ENCODE measurements around the gene USP34.

USP34 gene

DNA sequence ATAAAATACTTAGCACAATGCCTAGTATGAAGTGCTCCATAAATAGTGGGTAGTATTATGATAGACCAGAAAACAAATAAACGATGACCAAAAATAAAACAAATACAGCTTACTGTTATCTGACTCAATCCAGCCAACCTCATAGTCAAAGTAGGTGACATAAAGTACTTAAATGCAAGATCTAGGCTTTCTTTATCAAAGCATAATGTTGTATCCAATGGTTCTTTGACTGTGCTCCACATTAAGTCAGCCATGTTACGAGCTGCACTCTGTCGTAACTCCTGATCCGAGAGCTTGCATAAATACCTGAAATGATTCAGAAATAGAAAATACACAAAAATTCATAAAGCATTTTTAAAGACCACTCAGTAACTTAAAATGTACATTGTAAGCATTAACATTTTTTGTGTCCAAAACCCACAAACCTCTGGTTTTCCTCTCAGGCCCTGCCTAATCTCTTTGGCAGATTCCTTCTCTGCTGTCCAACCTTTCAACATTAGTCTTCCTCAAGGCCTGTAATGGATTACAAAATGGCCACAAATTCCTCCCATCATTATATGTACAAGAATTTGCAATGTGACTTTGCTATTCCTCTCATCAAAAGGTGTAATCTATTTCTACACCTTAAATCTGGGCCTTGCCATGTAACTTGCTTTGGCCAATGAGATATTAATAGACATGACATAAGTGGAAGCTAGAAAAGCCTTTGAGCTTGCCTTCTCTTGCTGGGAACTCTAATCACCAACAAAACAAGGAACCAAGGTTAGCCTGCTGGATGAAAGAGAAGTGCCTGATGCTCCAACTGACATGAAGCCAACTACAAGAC is 90.6 kb downstream of the USP34 start:
- Histone ChIP-seq H4K20me1 (ENCODE audit: insufficient read depth, low read length) (no peaks in the 10 kb centered on the region), H3K27ac (ENCODE audit: low read length) (no peak overlapping the region), H3K9me3 (replicated peaks; ENCODE audit: insufficient read depth, low read length) (no peaks in the 10 kb centered on the region), H3K9ac (ENCODE audit: low read length) (no peak overlapping the region), H3K79me2 (ENCODE audit: low read length) (peaks cover 6% of the 10 kb centered on the region; the same call in 1 of the 2 replicates), H3K27me3 (replicated peaks; ENCODE audit: insufficient read depth, low read length) (no peaks in the 10 kb centered on the region), H3K4me3 (ENCODE audit: low read length) (no peak overlapping the region), H3K9me2 (replicated peaks; ENCODE audit: insufficient read depth, low read length) (no peaks in the 10 kb centered on the region), H3K36me3 (replicated peaks; ENCODE audit: insufficient read depth, low read length) (peaks cover 5% of the 10 kb centered on the region; the same call in 1 of the 2 replicates), H2AFZ (ENCODE audit: low read length) (no peak overlapping the region), H3F3A (ENCODE audit: insufficient read depth, low read length) (no peaks in the 10 kb centered on the region), H3K4me1 (ENCODE audit: low read length) (no peaks in the 10 kb centered on the region), H3K4me2 (ENCODE audit: low read depth, low read length) (no peak overlapping the region)
- no peak for DNase-seq
- TF ChIP-seq, protein P1, sequence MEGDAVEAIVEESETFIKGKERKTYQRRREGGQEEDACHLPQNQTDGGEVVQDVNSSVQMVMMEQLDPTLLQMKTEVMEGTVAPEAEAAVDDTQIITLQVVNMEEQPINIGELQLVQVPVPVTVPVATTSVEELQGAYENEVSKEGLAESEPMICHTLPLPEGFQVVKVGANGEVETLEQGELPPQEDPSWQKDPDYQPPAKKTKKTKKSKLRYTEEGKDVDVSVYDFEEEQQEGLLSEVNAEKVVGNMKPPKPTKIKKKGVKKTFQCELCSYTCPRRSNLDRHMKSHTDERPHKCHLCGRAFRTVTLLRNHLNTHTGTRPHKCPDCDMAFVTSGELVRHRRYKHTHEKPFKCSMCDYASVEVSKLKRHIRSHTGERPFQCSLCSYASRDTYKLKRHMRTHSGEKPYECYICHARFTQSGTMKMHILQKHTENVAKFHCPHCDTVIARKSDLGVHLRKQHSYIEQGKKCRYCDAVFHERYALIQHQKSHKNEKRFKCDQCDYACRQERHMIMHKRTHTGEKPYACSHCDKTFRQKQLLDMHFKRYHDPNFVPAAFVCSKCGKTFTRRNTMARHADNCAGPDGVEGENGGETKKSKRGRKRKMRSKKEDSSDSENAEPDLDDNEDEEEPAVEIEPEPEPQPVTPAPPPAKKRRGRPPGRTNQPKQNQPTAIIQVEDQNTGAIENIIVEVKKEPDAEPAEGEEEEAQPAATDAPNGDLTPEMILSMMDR (IDR thresholded peaks at IDR 0.05; ENCODE audit: low read length) = no peak
- TF ChIP-seq EZH2phosphoT487 (IDR thresholded peaks at IDR 0.05; ENCODE audit: low read length) (no peak), EZH2 (optimal IDR thresholded peaks at IDR 0.05; ENCODE audit: low read depth, low read length) (no peak)

- H3K9me3 ChIP-seq (replicated peaks; ENCODE audit: insufficient read depth, low read length) = no peaks in the 10 kb centered on the region
- H3F3A ChIP-seq (ENCODE audit: insufficient read depth, low read length) = no peaks in the 10 kb centered on the region
- no peak overlapping the region for H3K27ac ChIP-seq (ENCODE audit: low read length)
- DNase-seq = no peak
- H3K4me2 ChIP-seq (ENCODE audit: low read depth, low read length) = no peak overlapping the region
- no peaks in the 10 kb centered on the region for H3K4me1 ChIP-seq (ENCODE audit: low read length)
- H3K36me3 ChIP-seq (replicated peaks; ENCODE audit: insufficient read depth, low read length) = peaks cover 5% of the 10 kb centered on the region; the same call in 1 of the 2 replicates
- no peak overlapping the region for H3K9ac ChIP-seq (ENCODE audit: low read length)
- TF ChIP-seq EZH2phosphoT487 (IDR thresholded peaks at IDR 0.05; ENCODE audit: low read length) (no peak), EZH2 (optimal IDR thresholded peaks at IDR 0.05; ENCODE audit: low read depth, low read length) (no peak)
- TF ChIP-seq, protein P1 (IDR thresholded peaks at IDR 0.05; ENCODE audit: low read length) = no peak
- H3K27me3 ChIP-seq (replicated peaks; ENCODE audit: insufficient read depth, low read length) = no peaks in the 10 kb centered on the region
- no peak overlapping the region for H2AFZ ChIP-seq (ENCODE audit: low read length)
- H3K9me2 ChIP-seq (replicated peaks; ENCODE audit: insufficient read depth, low read length) = no peaks in the 10 kb centered on the region
- no peak overlapping the region for H3K4me3 ChIP-seq (ENCODE audit: low read length)
- H4K20me1 ChIP-seq (ENCODE audit: insufficient read depth, low read length) = no peaks in the 10 kb centered on the region
- peaks cover 6% of the 10 kb centered on the region; the same call in 1 of the 2 replicates for H3K79me2 ChIP-seq (ENCODE audit: low read length)
Measured at GRCh38 chr2:61379521-61379920, 91.4 kb downstream of the USP34 start.

DNA sequence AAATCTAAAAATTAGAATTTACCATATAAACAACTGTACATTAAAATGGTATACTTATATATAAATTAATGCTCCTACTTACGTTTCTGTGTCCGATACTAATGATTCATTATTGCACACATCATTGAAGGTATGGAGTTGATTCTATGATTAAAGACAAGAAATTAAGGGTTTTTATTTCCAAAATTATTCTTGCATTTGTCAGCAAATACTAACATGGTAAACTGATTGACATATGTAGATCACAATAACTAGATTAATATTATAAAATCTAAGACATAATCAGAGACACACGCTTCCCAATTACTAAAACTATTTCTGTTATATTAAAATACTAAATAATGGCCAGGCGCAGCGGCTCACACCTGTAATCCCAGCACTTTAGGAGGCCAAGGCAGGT is 92.6 kb downstream of the USP34 start:
- Histone ChIP-seq H3F3A (ENCODE audit: insufficient read depth, low read length) (no peaks in the 10 kb centered on the region), H3K9ac (ENCODE audit: low read length) (no peak overlapping the region), H3K9me3 (replicated peaks; ENCODE audit: insufficient read depth, low read length) (no peaks in the 10 kb centered on the region), H2AFZ (ENCODE audit: low read length) (no peak overlapping the region), H3K4me1 (ENCODE audit: low read length) (no peaks in the 10 kb centered on the region), H3K27ac (ENCODE audit: low read length) (no peak overlapping the region), H3K27me3 (replicated peaks; ENCODE audit: insufficient read depth, low read length) (no peaks in the 10 kb centered on the region), H3K9me2 (replicated peaks; ENCODE audit: insufficient read depth, low read length) (no peaks in the 10 kb centered on the region), H3K79me2 (ENCODE audit: low read length) (peaks cover 6% of the 10 kb centered on the region; the same call in 1 of the 2 replicates), H3K4me2 (ENCODE audit: low read depth, low read length) (no peak overlapping the region), H4K20me1 (ENCODE audit: insufficient read depth, low read length) (no peaks in the 10 kb centered on the region), H3K36me3 (replicated peaks; ENCODE audit: insufficient read depth, low read length) (0 out of 2 replicates have a peak, but pooled peaks cover 5% of the 10 kb centered on the region), H3K4me3 (ENCODE audit: low read length) (no peak overlapping the region)
- TF ChIP-seq, protein P1 (IDR thresholded peaks at IDR 0.05; ENCODE audit: low read length) = no peak
- TF ChIP-seq EZH2 (optimal IDR thresholded peaks at IDR 0.05; ENCODE audit: low read depth, low read length) (no peak), EZH2phosphoT487 (IDR thresholded peaks at IDR 0.05; ENCODE audit: low read length) (no peak)
- no peak for DNase-seq

All from MM.1S (cell line).